ENCODE measurements around the gene LMNTD1.

Gene LMNTD1

GRCh38 chr12:25557830-25558436 is 4.8 kb upstream of the LMNTD1 start:
- intact Hi-C loops (cut with DNase I): no loop called here
- DNase-seq: peak in 15 of 42 donors; percentile 7 to 76 (median 32)

GRCh38 chr12:25556153-25556552 is 3.1 kb upstream of the LMNTD1 start:
- DNase-seq: no peak
- intact Hi-C loops (cut with DNase I): no loop called here

- intact Hi-C loops (cut with DNase I): no loop called here
- DNase-seq: no peak
These were observed 402 bp downstream of the LMNTD1 start for GRCh38 chr12:25552681-25553080.

GRCh38 chr12:25550186-25550585 is 2.9 kb downstream of the LMNTD1 start:
- intact Hi-C loops (cut with DNase I): no loop called here
- no peak for DNase-seq

- intact Hi-C loops (cut with DNase I): no loop called here
- no peak for DNase-seq
These were observed 4.0 kb downstream of the LMNTD1 start for GRCh38 chr12:25549120-25549519.

GRCh38 chr12:25546318-25546717 is 6.8 kb downstream of the LMNTD1 start:
- intact Hi-C loops (cut with DNase I): no loop called here
- DNase-seq: no peak

GRCh38 chr12:25533150-25533549 is 19.9 kb downstream of the LMNTD1 start:
- intact Hi-C loops (cut with DNase I): no loop called here
- no peak for DNase-seq

GRCh38 chr12:25531502-25532052 is 21.5 kb downstream of the LMNTD1 start:
- DNase-seq: no peak
- intact Hi-C loops (cut with DNase I): no loop called here

GRCh38 chr12:25529738-25530137 is 23.3 kb downstream of the LMNTD1 start:
- intact Hi-C loops (cut with DNase I): no loop called here
- no peak for DNase-seq

- intact Hi-C loops (cut with DNase I): no loop called here
- DNase-seq: no peak
These were observed 26.3 kb downstream of the LMNTD1 start for GRCh38 chr12:25526778-25527177.

GRCh38 chr12:25524366-25524765 is 28.7 kb downstream of the LMNTD1 start:
- DNase-seq: no peak

GRCh38 chr12:25521625-25522256 is 31.3 kb downstream of the LMNTD1 start:
- intact Hi-C loops (cut with DNase I): no loop called here
- DNase-seq: no peak

More at GRCh38 chr12:25524366-25524765, 28.7 kb downstream of the LMNTD1 start:
- intact Hi-C loops (cut with DNase I): no loop called here

- intact Hi-C loops (cut with DNase I): no loop called here
- no peak for DNase-seq
These were observed 34.6 kb downstream of the LMNTD1 start for GRCh38 chr12:25518512-25518911.

GRCh38 chr12:25504744-25505143 is 48.3 kb downstream of the LMNTD1 start:
- intact Hi-C loops (cut with DNase I): no loop called here
- DNase-seq: no peak

- intact Hi-C loops (cut with DNase I): no loop called here
- DNase-seq: no peak
These were observed 49.4 kb downstream of the LMNTD1 start for GRCh38 chr12:25503666-25504065.

- intact Hi-C loops (cut with DNase I): no loop called here
- DNase-seq: no peak
These were observed 50.5 kb downstream of the LMNTD1 start for GRCh38 chr12:25502596-25502995.

- intact Hi-C loops (cut with DNase I): no loop called here
- DNase-seq: no peak
These were observed 51.0 kb downstream of the LMNTD1 start for GRCh38 chr12:25502118-25502517.

- intact Hi-C loops (cut with DNase I): no loop called here
These were observed 51.5 kb downstream of the LMNTD1 start for GRCh38 chr12:25501549-25501948.

GRCh38 chr12:25500651-25501050 is 52.4 kb downstream of the LMNTD1 start:
- intact Hi-C loops (cut with DNase I): no loop called here
- peak in 20 of 42 donors; percentile 2 to 57 (median 18) for DNase-seq

More at GRCh38 chr12:25501549-25501948, 51.5 kb downstream of the LMNTD1 start:
- no peak for DNase-seq

GRCh38 chr12:25497021-25497420 is 56.1 kb downstream of the LMNTD1 start:
- peak in 38 of 42 donors; percentile 4 to 75 (median 44) for DNase-seq
- intact Hi-C loops (cut with DNase I): no loop called here

- intact Hi-C loops (cut with DNase I): no loop called here
- no peak for DNase-seq
These were observed 56.9 kb downstream of the LMNTD1 start for GRCh38 chr12:25496098-25496587.

All from head of caudate nucleus (tissue), 42 donors.